Cardiac atrium fibroblast (primary cell): ENCODE data around the gene SORBS2. TPM values are rescaled to one million over a fixed set of nuclear protein-coding genes. Genes with fewer than 3 reads are reported as not detected.

Source experiments
- total RNA-seq: library from RNA; depleted of rRNA; stranded (reverse); fragments of >200 nt; gene quantifications from 2 replicates; pipeline ENCODE4 v1.2.3, GENCODE V29; 2015

The SORBS2 gene
- 27.4 and 40.6 TPM in 2 replicates for total RNA-seq

GRCh38 chr4:185811509-185812364, at the start of gene SORBS2:
Gene SORBS2, minus strand, starts transcription at chr4:185812194. Its CDS starts 121,623 bp downstream, at chr4:185690571.

